Activated T-cell treated with anti-CD3 and anti-CD28 coated beads, Interleukin-2, amount 50 U/mL, for 4 hours (primary cell): Measurements from ENCODE around the gene TMEM9B. TPM values are rescaled to one million over a fixed set of nuclear protein-coding genes. Genes with fewer than 3 reads are reported as not detected.
"Not testable (repeated sequence)": the region's sequence is repeated elsewhere in the genome, so short reads cannot be mapped to it uniquely, and the experiment has no call there.

Experiments
- ATAC-seq, 2 donors: fragments of 200-7000 bp; cut with Tn5 transposase; one replicate each; pipeline ENCODE4 v1.10.0; 2021
- DNase-seq: peaks from one replicate; pipeline ENCODE4 v3.0.0-alpha.2; 2020
- H3K27me3 Mint-ChIP-seq: one replicate; pipeline ENCODE4 v1.8.0; 2021; ENCODE audit warnings: low read depth, mixed read lengths
- H3K36me3 Mint-ChIP-seq: one replicate; pipeline ENCODE4 v1.8.0; 2022; ENCODE audit warnings: mixed read lengths; ENCODE audit not compliant: insufficient read depth
- H3K4me1 Mint-ChIP-seq: one replicate; pipeline ENCODE4 v1.8.0; 2021; ENCODE audit warnings: low read depth, mixed read lengths
- H3K4me3 Mint-ChIP-seq: one replicate; pipeline ENCODE4 v1.8.0; 2021; ENCODE audit warnings: mild to moderate bottlenecking, moderate library complexity, mixed read lengths
- H3K9me3 Mint-ChIP-seq: one replicate; pipeline ENCODE4 v1.8.0; 2021; ENCODE audit warnings: mixed read lengths
- total RNA-seq, 3 donors: library from RNA; stranded (reverse); gene quantifications; one replicate each; pipeline ENCODE4 v1.2.1, GENCODE V29; 2021

TMEM9B gene
- total RNA-seq, 3 donors from 2014 or later, result 25.6 to 28.9 (median 28.6) TPM

GRCh38 chr11:8959546-8960166 is 4.6 kb downstream of the TMEM9B start:
- no peaks in the 10 kb centered on the region for H3K9me3 Mint-ChIP-seq
- ATAC-seq, result peak in 1 of 2 donors; percentile 13
- no peak overlapping the region for H3K4me3 Mint-ChIP-seq
- DNase-seq, result no peak
- H3K4me1 Mint-ChIP-seq, result peaks cover 28% of the 10 kb centered on the region
- no peaks in the 10 kb centered on the region for H3K27me3 Mint-ChIP-seq
- peaks cover 13% of the 10 kb centered on the region for H3K36me3 Mint-ChIP-seq

- ATAC-seq, result no peak
- Mint-ChIP-seq H3K9me3 (no peaks in the 10 kb centered on the region), H3K4me1 (peaks cover 16% of the 10 kb centered on the region), H3K36me3 (peaks cover 23% of the 10 kb centered on the region), H3K27me3 (no peaks in the 10 kb centered on the region), H3K4me3 (no peak overlapping the region)
- DNase-seq, result no peak
Measured at GRCh38 chr11:8956860-8957259, 7.4 kb downstream of the TMEM9B start.

GRCh38 chr11:8948886-8949285 is 15.4 kb downstream of the TMEM9B start:
- Mint-ChIP-seq H3K9me3 (no peaks in the 10 kb centered on the region), H3K27me3 (no peaks in the 10 kb centered on the region), H3K36me3 (peaks cover 39% of the 10 kb centered on the region), H3K4me1 (no peaks in the 10 kb centered on the region), H3K4me3 (no peak overlapping the region)
- ATAC-seq (no peak), DNase-seq (no peak)

- Mint-ChIP-seq H3K4me1 (no peaks in the 10 kb centered on the region), H3K36me3 (peaks cover 31% of the 10 kb centered on the region), H3K4me3 (no peak overlapping the region), H3K27me3 (no peaks in the 10 kb centered on the region), H3K9me3 (no peaks in the 10 kb centered on the region)
- no peak for DNase-seq
- no peak for ATAC-seq
Measured at GRCh38 chr11:8947230-8947943, 16.9 kb downstream of the TMEM9B start.

- ATAC-seq, result no peak
- no peaks in the 10 kb centered on the region for H3K9me3 Mint-ChIP-seq
- H3K27me3 Mint-ChIP-seq, result no peaks in the 10 kb centered on the region
- no peak within 1 kb of the TSS for H3K4me3 Mint-ChIP-seq
- no peak for DNase-seq
- no peaks in the 10 kb centered on the region for H3K4me1 Mint-ChIP-seq
- H3K36me3 Mint-ChIP-seq, result peaks cover 11% of the 10 kb centered on the region
Measured at GRCh38 chr11:8942518-8943066, 21.6 kb downstream of the TMEM9B start, which contains the start of gene ASCL3. Gene ASCL3 (minus strand): TSS chr11:8943016. CDS start chr11:8938161, 4,855 bp downstream.

GRCh38 chr11:8941341-8942103 is 22.7 kb downstream of the TMEM9B start:
- ATAC-seq, result no peak
- peaks cover 4% of the 10 kb centered on the region for H3K36me3 Mint-ChIP-seq

GRCh38 chr11:8937659-8938058 is 26.6 kb downstream of the TMEM9B start:
- H3K9me3 Mint-ChIP-seq, result no peaks in the 10 kb centered on the region
- ATAC-seq (no peak), DNase-seq (no peak)
- no peaks in the 10 kb centered on the region for H3K4me1 Mint-ChIP-seq
- no peaks in the 10 kb centered on the region for H3K36me3 Mint-ChIP-seq
- no peak overlapping the region for H3K4me3 Mint-ChIP-seq
- no peaks in the 10 kb centered on the region for H3K27me3 Mint-ChIP-seq

More at GRCh38 chr11:8941341-8942103, 22.7 kb downstream of the TMEM9B start:
- H3K4me1 Mint-ChIP-seq, result no peaks in the 10 kb centered on the region
- no peaks in the 10 kb centered on the region for H3K9me3 Mint-ChIP-seq
- H3K27me3 Mint-ChIP-seq, result no peaks in the 10 kb centered on the region
- H3K4me3 Mint-ChIP-seq, result no peak overlapping the region
- DNase-seq, result no peak

GRCh38 chr11:8937159-8937558 is 27.1 kb downstream of the TMEM9B start:
- ATAC-seq (no peak), DNase-seq (no peak)
- Mint-ChIP-seq H3K4me1 (no peaks in the 10 kb centered on the region), H3K36me3 (no peaks in the 10 kb centered on the region), H3K9me3 (no peaks in the 10 kb centered on the region), H3K27me3 (no peaks in the 10 kb centered on the region), H3K4me3 (no peak overlapping the region)

- ATAC-seq, H3K36me3 Mint-ChIP-seq, H3K27me3 Mint-ChIP-seq, DNase-seq, H3K9me3 Mint-ChIP-seq, H3K4me1 Mint-ChIP-seq, H3K4me3 Mint-ChIP-seq: not testable (repeated sequence)
Measured at GRCh38 chr11:8935789-8936188, 28.5 kb downstream of the TMEM9B start.

- H3K9me3 Mint-ChIP-seq, result no peaks in the 10 kb centered on the region
- no peaks in the 10 kb centered on the region for H3K4me1 Mint-ChIP-seq
- H3K36me3 Mint-ChIP-seq, result no peaks in the 10 kb centered on the region
- ATAC-seq (no peak), DNase-seq (no peak)
- no peaks in the 10 kb centered on the region for H3K27me3 Mint-ChIP-seq
- no peak overlapping the region for H3K4me3 Mint-ChIP-seq
Measured at GRCh38 chr11:8934742-8935488, 29.3 kb downstream of the TMEM9B start.

GRCh38 chr11:8933931-8934330 is 30.3 kb downstream of the TMEM9B start:
- Mint-ChIP-seq H3K4me3 (no peak overlapping the region), H3K9me3 (no peaks in the 10 kb centered on the region), H3K36me3 (no peaks in the 10 kb centered on the region), H3K27me3 (no peaks in the 10 kb centered on the region), H3K4me1 (no peaks in the 10 kb centered on the region)
- DNase-seq (no peak), ATAC-seq (no peak)

- Mint-ChIP-seq H3K9me3 (no peaks in the 10 kb centered on the region), H3K27me3 (no peaks in the 10 kb centered on the region), H3K4me1 (no peaks in the 10 kb centered on the region), H3K36me3 (no peaks in the 10 kb centered on the region), H3K4me3 (no peak within 1 kb of the TSS)
- no peak for ATAC-seq
- no peak for DNase-seq
Measured at GRCh38 chr11:8932564-8933180, 31.6 kb downstream of the TMEM9B start, which contains the start of gene C11orf16. Gene C11orf16 (minus strand): TSS chr11:8932947. CDS start chr11:8932308, 639 bp downstream.

- H3K36me3 Mint-ChIP-seq, result no peaks in the 10 kb centered on the region
- H3K4me1 Mint-ChIP-seq, result no peaks in the 10 kb centered on the region
Measured at GRCh38 chr11:8930456-8931175, 33.6 kb downstream of the TMEM9B start.

More at GRCh38 chr11:8930456-8931175, 33.6 kb downstream of the TMEM9B start:
- H3K4me3 Mint-ChIP-seq, result no peak overlapping the region
- no peaks in the 10 kb centered on the region for H3K27me3 Mint-ChIP-seq
- ATAC-seq, result no peak
- DNase-seq, result no peak
- no peaks in the 10 kb centered on the region for H3K9me3 Mint-ChIP-seq
